GM21619 (cell line): ENCODE results near the gene INTS11.

Experiments used
- ATAC-seq: cut with Tn5 transposase; IDR thresholded peaks from one replicate; pipeline ENCODE4 v1.9.1; 2021; ENCODE audit not compliant: unreplicated experiment

Gene INTS11

GRCh38 chr1:1345384-1345783 is 20.9 kb upstream of the INTS11 start:
- no peak for ATAC-seq

GRCh38 chr1:1344655-1345361 is 20.3 kb upstream of the INTS11 start:
- no peak for ATAC-seq

- ATAC-seq: no peak
These were observed 19.5 kb upstream of the INTS11 start for GRCh38 chr1:1343811-1344421.

GRCh38 chr1:1342584-1343115 is 18.2 kb upstream of the INTS11 start:
- no peak for ATAC-seq

GRCh38 chr1:1342061-1342562 is 17.7 kb upstream of the INTS11 start:
- ATAC-seq: no peak

- no peak for ATAC-seq
These were observed 17.1 kb upstream of the INTS11 start for GRCh38 chr1:1341549-1342021.

- no peak for ATAC-seq
These were observed 16.5 kb upstream of the INTS11 start for GRCh38 chr1:1340791-1341548.

GRCh38 chr1:1340185-1340584 is 15.7 kb upstream of the INTS11 start:
- no peak for ATAC-seq

- ATAC-seq: no peak
These were observed 13.8 kb upstream of the INTS11 start for GRCh38 chr1:1338278-1338677.

- ATAC-seq: no peak
These were observed 13.3 kb upstream of the INTS11 start for GRCh38 chr1:1337793-1338147.

GRCh38 chr1:1336931-1337792 is 12.7 kb upstream of the INTS11 start:
- ATAC-seq: no peak

- no peak for ATAC-seq
These were observed 12.0 kb upstream of the INTS11 start for GRCh38 chr1:1336446-1336845.

GRCh38 chr1:1335792-1336248 is 11.4 kb upstream of the INTS11 start:
- ATAC-seq: no peak

GRCh38 chr1:1335283-1335682 is 10.8 kb upstream of the INTS11 start:
- no peak for ATAC-seq

GRCh38 chr1:1334835-1335234 is 10.4 kb upstream of the INTS11 start:
- ATAC-seq: no peak

- ATAC-seq: no peak
These were observed 9.2 kb upstream of the INTS11 start for GRCh38 chr1:1333551-1334241.

- ATAC-seq: no peak
These were observed 8.5 kb upstream of the INTS11 start for GRCh38 chr1:1332774-1333480.

- ATAC-seq: no peak
These were observed 7.7 kb upstream of the INTS11 start for GRCh38 chr1:1332031-1332755.
